Natural killer cell (primary cell): ENCODE data around the gene HAGHL. TPM values are rescaled to one million over a fixed set of nuclear protein-coding genes. Genes with fewer than 3 reads are reported as not detected.

ENCODE experiments used
- ATAC-seq, 3 donors: fragments of 150-1000 bp in 2 of 3; fragments of 200-7000 bp in 1 of 3; cut with Tn5 transposase; 1 replicate in 1 of 3; 2 replicates in 2 of 3; pipeline ENCODE4 v1.10.0; 2021; ENCODE audit warnings: mild to moderate bottlenecking in 2 of 3, moderate library complexity in 2 of 3
- DNase-seq, 2 donors: peaks; one replicate each; pipeline versions ENCODE4 v3.0.0 to v3.0.0-alpha.2; 2013 to 2021; ENCODE audit warnings: mixed read lengths in 1 of 2
- H3K27ac ChIP-seq: one replicate; pipeline ENCODE4 v1.5.1; 2013; ENCODE audit warnings: mild to moderate bottlenecking, low read length
- H3K27me3 ChIP-seq: one replicate; pipeline ENCODE4 v1.6.1; 2013; ENCODE audit warnings: low read length; ENCODE audit not compliant: control insufficient read depth, insufficient read depth
- H3K36me3 ChIP-seq: one replicate; pipeline ENCODE4 v1.6.1; 2013; ENCODE audit warnings: low read length; ENCODE audit not compliant: control insufficient read depth, insufficient read depth
- H3K4me1 ChIP-seq: one replicate; pipeline ENCODE4 v1.6.1; 2013; ENCODE audit warnings: low read length; ENCODE audit not compliant: control insufficient read depth, insufficient read depth
- H3K4me3 ChIP-seq: one replicate; pipeline ENCODE4 v1.5.1; 2013; ENCODE audit warnings: low read length
- H3K9me3 ChIP-seq: one replicate; pipeline ENCODE4 v1.6.1; 2013; ENCODE audit warnings: low read length; ENCODE audit not compliant: control insufficient read depth, insufficient read depth
- H3K27ac Mint-ChIP-seq, 2 donors: one replicate each; pipeline ENCODE4 v1.8.0; 2022; ENCODE audit warnings: mild to moderate bottlenecking in 2 of 2, mixed read lengths in 2 of 2, moderate library complexity in 1 of 2
- H3K27me3 Mint-ChIP-seq, 2 donors: one replicate each; pipeline ENCODE4 v1.8.0; 2022; ENCODE audit warnings: low read depth in 2 of 2, mixed read lengths in 2 of 2
- H3K36me3 Mint-ChIP-seq: one replicate; pipeline ENCODE4 v1.8.0; 2022; ENCODE audit warnings: mixed read lengths
- H3K4me1 Mint-ChIP-seq, 2 donors: one replicate each; pipeline ENCODE4 v1.8.0; 2022; ENCODE audit warnings: mixed read lengths in 2 of 2
- H3K4me3 Mint-ChIP-seq: one replicate; pipeline ENCODE4 v1.8.0; 2022; ENCODE audit warnings: mild to moderate bottlenecking, moderate library complexity, mixed read lengths
- H3K9me3 Mint-ChIP-seq, 2 donors: one replicate each; pipeline ENCODE4 v1.8.0; 2022; ENCODE audit warnings: mixed read lengths in 2 of 2
- CTCF ChIP-seq: fragments of 200-600 bp; IDR thresholded peaks from one replicate; pipeline ENCODE4 v1.8.0; 2022; ENCODE audit warnings: antibody characterized with exemption
- WGBS: methylation state at CpG from one replicate; pipeline ENCODE4 v1.1.7; 2013; ENCODE audit warnings: missing lambda C conversion rate; ENCODE audit not compliant: insufficient coverage; 5-methylcytosine and 5-hydroxymethylcytosine counted together
- intact Hi-C: fragments of 100-400 bp; cut with micrococcal nuclease; formaldehyde crosslinking; loops from one replicate; pipeline ENCODE4 v1.14.2; 2022
- total RNA-seq, 4 donors: library from RNA; stranded (reverse); fragments of 120-200 nt in 1 of 4; gene quantifications; one replicate each; pipeline versions ENCODE4 v1.2.3 to v1.2.4, GENCODE V29; 2013 to 2022

HAGHL gene
- total RNA-seq, 3 donors from 2014 or later (not counting 1 experiment from before 2014, with no cell fraction given) = 13.5 to 21.5 (median 15.7) TPM

- no peaks in the 10 kb centered on the region for H3K36me3 Mint-ChIP-seq
- H3K4me3 ChIP-seq = no peak overlapping the region
- no peaks in the 10 kb centered on the region for H3K9me3 ChIP-seq
- DNase-seq = no peak
- H3K27ac Mint-ChIP-seq = no peak overlapping the region
- no peaks in the 10 kb centered on the region for H3K4me1 Mint-ChIP-seq
- no peak for ATAC-seq
- no peak overlapping the region for H3K27ac ChIP-seq
- H3K4me1 ChIP-seq = no peaks in the 10 kb centered on the region
- 100% methylated on average over 2 of the region's 13 CpGs for WGBS
- no peak overlapping the region for H3K4me3 Mint-ChIP-seq
- H3K36me3 ChIP-seq = no peaks in the 10 kb centered on the region
- no peaks in the 10 kb centered on the region for H3K27me3 ChIP-seq
- intact Hi-C loops = no loop called here
- no peak for TF ChIP-seq CTCF
- no peaks in the 10 kb centered on the region for H3K27me3 Mint-ChIP-seq
- no peaks in the 10 kb centered on the region for H3K9me3 Mint-ChIP-seq
Measured at GRCh38 chr16:770411-770810, 43.5 kb downstream of the HAGHL start.

DNA sequence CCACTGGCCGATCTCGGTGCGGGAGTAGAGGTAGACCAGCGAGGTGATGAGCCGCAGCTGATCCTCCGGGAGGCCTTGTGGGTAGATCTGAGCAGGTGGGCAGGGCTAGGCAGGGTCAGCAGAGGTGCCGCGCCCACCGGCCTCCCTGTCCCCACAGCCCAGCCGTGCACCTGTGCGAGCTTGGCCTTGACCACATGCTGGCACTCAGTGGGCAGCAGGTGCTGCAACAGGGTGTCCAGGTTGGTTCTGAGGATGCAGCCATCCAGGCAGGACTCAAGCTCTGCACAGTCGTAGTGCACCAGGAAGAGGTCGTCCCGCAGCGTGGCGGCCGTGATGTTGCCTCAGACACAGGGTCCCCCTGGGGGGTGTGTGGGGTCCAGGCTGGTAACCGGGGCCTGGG, 46.1 kb downstream of the HAGHL start:
- intact Hi-C loops = no loop called here
- WGBS = 93% methylated on average over 18 of the region's 18 CpGs
- ATAC-seq = no peak
- no peaks in the 10 kb centered on the region for H3K4me1 ChIP-seq
- no peaks in the 10 kb centered on the region for H3K27me3 Mint-ChIP-seq
- H3K4me1 Mint-ChIP-seq = no peaks in the 10 kb centered on the region
- H3K9me3 ChIP-seq = no peaks in the 10 kb centered on the region
- no peak overlapping the region for H3K27ac ChIP-seq
- no peak for TF ChIP-seq CTCF
- H3K9me3 Mint-ChIP-seq = no peaks in the 10 kb centered on the region
- no peak overlapping the region for H3K27ac Mint-ChIP-seq
- no peak overlapping the region for H3K4me3 ChIP-seq
- no peaks in the 10 kb centered on the region for H3K27me3 ChIP-seq
- no peak for DNase-seq
- no peaks in the 10 kb centered on the region for H3K36me3 ChIP-seq
- no peak overlapping the region for H3K4me3 Mint-ChIP-seq
- H3K36me3 Mint-ChIP-seq = no peaks in the 10 kb centered on the region

GRCh38 chr16:774086-775001, 47.4 kb downstream of the HAGHL start:
- Mint-ChIP-seq H3K27ac (no peak overlapping the region), H3K9me3 (no peaks in the 10 kb centered on the region), H3K36me3 (no peaks in the 10 kb centered on the region), H3K4me3 (no peak overlapping the region), H3K27me3 (no peaks in the 10 kb centered on the region), H3K4me1 (no peaks in the 10 kb centered on the region)
- no peak for ATAC-seq
- TF ChIP-seq CTCF = no peak
- WGBS = 90% methylated on average over 46 of the region's 46 CpGs
- H3K9me3 ChIP-seq = no peaks in the 10 kb centered on the region
- H3K27me3 ChIP-seq = no peaks in the 10 kb centered on the region
- intact Hi-C loops = no loop called here
- H3K27ac ChIP-seq = no peak overlapping the region
- DNase-seq = no peak
- H3K4me1 ChIP-seq = no peaks in the 10 kb centered on the region
- H3K4me3 ChIP-seq = no peak overlapping the region
- H3K36me3 ChIP-seq = no peaks in the 10 kb centered on the region
